GM12878 (cell line): ENCODE measurements around the gene DBNL. TPM values are rescaled to one million over a fixed set of nuclear protein-coding genes. Genes with fewer than 3 reads are reported as not detected.

Experiments used
- ATF3 ChIP-seq: IDR thresholded peaks from 2 replicates; pipeline ENCODE4 v1.6.1; 2011; ENCODE audit warnings: low read depth, mild to moderate bottlenecking, low read length, moderate library complexity, borderline replicate concordance; ENCODE audit errors: extremely low read depth
- CBX3 ChIP-seq: fragments of 200-600 bp; sonication (generic); IDR thresholded peaks from 2 replicates; pipeline ENCODE4 v1.6.1; 2016; ENCODE audit warnings: low read depth, borderline replicate concordance
- EGR1 ChIP-seq, 2 experiments: IDR thresholded peaks; 1 replicate in 1 of 2; 2 replicates in 1 of 2; pipeline ENCODE4 v1.6.1; 2011 to 2012; ENCODE audit warnings: low read depth in 2 of 2, low read length in 2 of 2, borderline replicate concordance in 1 of 2, mild to moderate bottlenecking in 1 of 2, moderate library complexity in 1 of 2
- MYC ChIP-seq: IDR thresholded peaks from 2 replicates; pipeline ENCODE4 v1.6.1; 2011; ENCODE audit warnings: mild to moderate bottlenecking, low read length, moderate library complexity, inconsistent platforms; ENCODE audit not compliant: insufficient read depth, insufficient replicate concordance, insufficient read length, severe bottlenecking
- TCF3 ChIP-seq: IDR thresholded peaks from 2 replicates; pipeline ENCODE4 v1.6.1; 2012; ENCODE audit warnings: low read depth, mild to moderate bottlenecking, low read length, borderline replicate concordance; ENCODE audit not compliant: insufficient read depth
- ZBED1 ChIP-seq: IDR thresholded peaks from 2 replicates; pipeline ENCODE4 v1.6.1; 2016; ENCODE audit warnings: borderline replicate concordance
- ZNF384 ChIP-seq: IDR thresholded peaks from 2 replicates; pipeline ENCODE4 v1.6.1; 2012; ENCODE audit warnings: low read depth, mild to moderate bottlenecking, low read length, improper control_type of control experiment, borderline replicate concordance
- ZZZ3 ChIP-seq: IDR thresholded peaks from 2 replicates; pipeline ENCODE4 v1.6.1; 2011; ENCODE audit warnings: low read depth; ENCODE audit not compliant: control insufficient read depth, insufficient read length
- polyA plus RNA-seq, 11 experiments: library from polyadenylated mRNA; depleted of rRNA in 4 of 11; unstranded in 6 of 11; stranded (reverse) in 5 of 11; fragments of >200 nt; fragmentation: Nextera tagmentation in 4 of 11; fragmentation: Illumina TruSeq in 1 of 11; extraction: Ambion mirVana in 4 of 11; extraction: Trizol in 1 of 11; gene quantifications; 1 replicate in 1 of 11; 2 replicates in 10 of 11; pipeline versions ENCODE4 v1.2.1 to v1.2.3, GENCODE V29; 2011 to 2016; ENCODE audit warnings: inconsistent platforms in 2 of 11, missing spikeins in 2 of 11, low read depth in 1 of 11
- total RNA-seq, 4 experiments: library from RNA; depleted of rRNA in 3 of 4; stranded (reverse); fragments of >200 nt in 3 of 4; fragmentation: Illumina TruSeq in 1 of 4; extraction: Trizol in 1 of 4; gene quantifications; 2 replicates each; pipeline versions ENCODE4 v1.2.1 to v1.2.3, GENCODE V29; 2013 to 2021
- TF ChIP-seq, protein P1 (sequence below): fragments of 150-350 bp; IDR thresholded peaks from 2 replicates; pipeline ENCODE4 v1.6.1; 2016; ENCODE audit warnings: low read depth, low read length

Gene DBNL
- total and polyA plus RNA-seq, 10 of the 15 experiments (the other 5 are each of a cell fraction or from before 2014, with no cell fraction given), result 4.1 to 179 (median 84.3) TPM

DNA sequence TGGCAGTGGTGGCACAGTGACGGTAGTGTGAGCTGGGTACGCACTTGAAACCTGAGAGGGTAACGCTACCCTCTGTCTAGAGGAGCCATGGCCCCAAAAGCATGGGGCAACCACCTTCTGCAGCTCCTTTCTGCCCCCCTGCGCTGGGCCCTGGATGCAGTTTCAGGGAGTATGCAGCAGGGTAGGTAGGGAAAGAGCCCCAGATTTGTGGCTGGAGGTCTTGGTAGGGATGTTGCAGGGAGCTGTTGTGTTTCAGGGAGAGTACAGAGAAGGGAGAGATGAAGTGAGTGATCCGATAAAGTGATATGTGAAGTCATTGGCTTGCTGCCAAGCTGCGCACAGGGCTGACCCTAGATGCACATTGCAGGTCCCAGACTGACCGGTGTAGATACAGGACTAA lies 23.6 kb downstream of the DBNL start (continued):
- TF ChIP-seq, protein P1, sequence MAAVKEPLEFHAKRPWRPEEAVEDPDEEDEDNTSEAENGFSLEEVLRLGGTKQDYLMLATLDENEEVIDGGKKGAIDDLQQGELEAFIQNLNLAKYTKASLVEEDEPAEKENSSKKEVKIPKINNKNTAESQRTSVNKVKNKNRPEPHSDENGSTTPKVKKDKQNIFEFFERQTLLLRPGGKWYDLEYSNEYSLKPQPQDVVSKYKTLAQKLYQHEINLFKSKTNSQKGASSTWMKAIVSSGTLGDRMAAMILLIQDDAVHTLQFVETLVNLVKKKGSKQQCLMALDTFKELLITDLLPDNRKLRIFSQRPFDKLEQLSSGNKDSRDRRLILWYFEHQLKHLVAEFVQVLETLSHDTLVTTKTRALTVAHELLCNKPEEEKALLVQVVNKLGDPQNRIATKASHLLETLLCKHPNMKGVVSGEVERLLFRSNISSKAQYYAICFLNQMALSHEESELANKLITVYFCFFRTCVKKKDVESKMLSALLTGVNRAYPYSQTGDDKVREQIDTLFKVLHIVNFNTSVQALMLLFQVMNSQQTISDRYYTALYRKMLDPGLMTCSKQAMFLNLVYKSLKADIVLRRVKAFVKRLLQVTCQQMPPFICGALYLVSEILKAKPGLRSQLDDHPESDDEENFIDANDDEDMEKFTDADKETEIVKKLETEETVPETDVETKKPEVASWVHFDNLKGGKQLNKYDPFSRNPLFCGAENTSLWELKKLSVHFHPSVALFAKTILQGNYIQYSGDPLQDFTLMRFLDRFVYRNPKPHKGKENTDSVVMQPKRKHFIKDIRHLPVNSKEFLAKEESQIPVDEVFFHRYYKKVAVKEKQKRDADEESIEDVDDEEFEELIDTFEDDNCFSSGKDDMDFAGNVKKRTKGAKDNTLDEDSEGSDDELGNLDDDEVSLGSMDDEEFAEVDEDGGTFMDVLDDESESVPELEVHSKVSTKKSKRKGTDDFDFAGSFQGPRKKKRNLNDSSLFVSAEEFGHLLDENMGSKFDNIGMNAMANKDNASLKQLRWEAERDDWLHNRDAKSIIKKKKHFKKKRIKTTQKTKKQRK, result no peak
- no peak for TF ChIP-seq TCF3
- 0 out of 2 replicates have a peak, but pooled peaks have one; percentile 11 for TF ChIP-seq ZBED1
- TF ChIP-seq ZZZ3, result no peak
- TF ChIP-seq ATF3, result no peak
- no peak for TF ChIP-seq ZNF384
- no peak for TF ChIP-seq CBX3
- no peak for TF ChIP-seq MYC
- TF ChIP-seq EGR1 (IDR thresholded peaks at IDR 0.05; ENCODE audit: borderline replicate concordance in 1 of 2, low read depth in 2 of 2, low read length in 2 of 2), result 0 out of 3 replicates have a peak, but pooled peaks of 1 of the 2 experiments have one; percentile 5
